Mesenchymal stem cell (in vitro differentiated cells and primary cell): ENCODE data around the gene TERF2IP.

Experiments
- DNase-seq: peaks from one replicate; pipeline ENCODE4 v3.0.0-alpha.2; 2013
- H2AFZ ChIP-seq: one replicate; pipeline ENCODE4 v1.6.1; 2013; ENCODE audit warnings: low read depth, mild to moderate bottlenecking, control low read depth, inconsistent platforms, low read length, moderate library complexity
- H2AK5ac ChIP-seq: 2 replicates; pipeline ENCODE4 v1.6.1; 2013; ENCODE audit warnings: low read length, moderate library complexity, mild to moderate bottlenecking, inconsistent platforms; ENCODE audit not compliant: severe bottlenecking
- H2BK120ac ChIP-seq: one replicate; pipeline ENCODE4 v1.6.1; 2013; ENCODE audit warnings: low read depth, mild to moderate bottlenecking, inconsistent platforms, low read length, moderate library complexity
- H2BK12ac ChIP-seq, 2 experiments: one replicate each; pipeline ENCODE4 v1.6.1; 2013; ENCODE audit warnings: inconsistent platforms in 2 of 2, low read length in 2 of 2, mild to moderate bottlenecking in 2 of 2, moderate library complexity in 2 of 2, control low read depth in 1 of 2
- H2BK15ac ChIP-seq: one replicate; pipeline ENCODE4 v1.6.1; 2013; ENCODE audit warnings: mild to moderate bottlenecking, low read depth, inconsistent platforms; ENCODE audit not compliant: poor library complexity, severe bottlenecking
- H2BK5ac ChIP-seq: 2 replicates; pipeline ENCODE4 v1.6.1; 2013; ENCODE audit warnings: low read depth, mild to moderate bottlenecking, low read length, control low read depth, inconsistent platforms; ENCODE audit not compliant: poor library complexity, severe bottlenecking
- H3K14ac ChIP-seq, 2 experiments: one replicate each; pipeline ENCODE4 v1.6.1; 2013; ENCODE audit warnings: inconsistent platforms in 2 of 2, low read length in 2 of 2, control low read depth in 1 of 2, mild to moderate bottlenecking in 1 of 2, moderate library complexity in 1 of 2
- H3K18ac ChIP-seq, 2 experiments: one replicate each; pipeline ENCODE4 v1.6.1; 2013; ENCODE audit warnings: inconsistent platforms in 2 of 2, low read length in 2 of 2, control low read depth in 1 of 2, low read depth in 1 of 2, mild to moderate bottlenecking in 1 of 2
- H3K23ac ChIP-seq, 2 experiments: one replicate each; pipeline ENCODE4 v1.6.1; 2013; ENCODE audit warnings: inconsistent platforms in 2 of 2, low read length in 2 of 2, mild to moderate bottlenecking in 2 of 2, moderate library complexity in 2 of 2, control low read depth in 1 of 2
- H3K27ac ChIP-seq: 2 replicates; pipeline ENCODE4 v1.5.1; 2013; ENCODE audit warnings: mild to moderate bottlenecking, moderate library complexity, low read length, control low read depth, inconsistent platforms; ENCODE audit not compliant: poor library complexity, severe bottlenecking
- H3K27me3 ChIP-seq, 2 experiments: 2 replicates each; pipeline versions ENCODE4 v1.6.1 to v1.7.0; 2013; ENCODE audit warnings: low read length in 2 of 2, mild to moderate bottlenecking in 2 of 2, moderate library complexity in 2 of 2, control low read depth in 1 of 2, inconsistent platforms in 1 of 2; ENCODE audit not compliant: control insufficient read depth in 1 of 2, insufficient read depth in 1 of 2
- H3K36me3 ChIP-seq, 2 experiments: 2 replicates each; pipeline versions ENCODE4 v1.6.1 to v1.7.0; 2013; ENCODE audit warnings: low read length in 2 of 2, control low read depth in 1 of 2, inconsistent platforms in 1 of 2, low read depth in 1 of 2, mild to moderate bottlenecking in 1 of 2; ENCODE audit not compliant: insufficient read depth in 2 of 2, control insufficient read depth in 1 of 2
- H3K4ac ChIP-seq, 2 experiments: one replicate each; pipeline ENCODE4 v1.6.1; 2013; ENCODE audit warnings: inconsistent platforms in 2 of 2, low read length in 2 of 2, mild to moderate bottlenecking in 2 of 2, moderate library complexity in 2 of 2, control low read depth in 1 of 2, low read depth in 1 of 2
- H3K4me1 ChIP-seq: 2 replicates; pipeline ENCODE4 v1.6.1; 2013; ENCODE audit warnings: low read depth, low read length, control low read depth; ENCODE audit not compliant: control insufficient read depth, insufficient read depth
- H3K4me2 ChIP-seq: 2 replicates; pipeline ENCODE4 v1.6.1; 2013; ENCODE audit warnings: low read length, mild to moderate bottlenecking, inconsistent platforms; ENCODE audit not compliant: poor library complexity, severe bottlenecking
- H3K4me3 ChIP-seq, 2 experiments: 2 replicates each; pipeline versions ENCODE4 v1.5.1 to v1.7.0; 2013; ENCODE audit warnings: low read length in 2 of 2, mild to moderate bottlenecking in 2 of 2, control low read depth in 1 of 2, low read depth in 1 of 2; ENCODE audit not compliant: insufficient read depth in 1 of 2
- H3K79me1 ChIP-seq: replicated peaks from 2 replicates; pipeline ENCODE4 v1.6.1; 2013; ENCODE audit warnings: mild to moderate bottlenecking, control low read depth, low read length, inconsistent platforms; ENCODE audit not compliant: poor library complexity, severe bottlenecking
- H3K9ac ChIP-seq: 2 replicates; pipeline ENCODE4 v1.7.0; 2013; ENCODE audit warnings: mild to moderate bottlenecking, low read length, moderate library complexity
- H3K9me3 ChIP-seq: 2 replicates; pipeline ENCODE4 v1.7.0; 2013; ENCODE audit warnings: mild to moderate bottlenecking, low read length; ENCODE audit not compliant: control insufficient read depth
- H4K8ac ChIP-seq: one replicate; pipeline ENCODE4 v1.6.1; 2013; ENCODE audit warnings: inconsistent platforms, mild to moderate bottlenecking, low read length, moderate library complexity
- H4K91ac ChIP-seq: one replicate; pipeline ENCODE4 v1.6.1; 2013; ENCODE audit warnings: mild to moderate bottlenecking, low read length, inconsistent platforms
- WGBS: methylation state at CpG from one replicate; pipeline ENCODE4 v1.1.7; 2013; ENCODE audit warnings: mixed read lengths; 5-methylcytosine and 5-hydroxymethylcytosine counted together

Gene TERF2IP

DNA sequence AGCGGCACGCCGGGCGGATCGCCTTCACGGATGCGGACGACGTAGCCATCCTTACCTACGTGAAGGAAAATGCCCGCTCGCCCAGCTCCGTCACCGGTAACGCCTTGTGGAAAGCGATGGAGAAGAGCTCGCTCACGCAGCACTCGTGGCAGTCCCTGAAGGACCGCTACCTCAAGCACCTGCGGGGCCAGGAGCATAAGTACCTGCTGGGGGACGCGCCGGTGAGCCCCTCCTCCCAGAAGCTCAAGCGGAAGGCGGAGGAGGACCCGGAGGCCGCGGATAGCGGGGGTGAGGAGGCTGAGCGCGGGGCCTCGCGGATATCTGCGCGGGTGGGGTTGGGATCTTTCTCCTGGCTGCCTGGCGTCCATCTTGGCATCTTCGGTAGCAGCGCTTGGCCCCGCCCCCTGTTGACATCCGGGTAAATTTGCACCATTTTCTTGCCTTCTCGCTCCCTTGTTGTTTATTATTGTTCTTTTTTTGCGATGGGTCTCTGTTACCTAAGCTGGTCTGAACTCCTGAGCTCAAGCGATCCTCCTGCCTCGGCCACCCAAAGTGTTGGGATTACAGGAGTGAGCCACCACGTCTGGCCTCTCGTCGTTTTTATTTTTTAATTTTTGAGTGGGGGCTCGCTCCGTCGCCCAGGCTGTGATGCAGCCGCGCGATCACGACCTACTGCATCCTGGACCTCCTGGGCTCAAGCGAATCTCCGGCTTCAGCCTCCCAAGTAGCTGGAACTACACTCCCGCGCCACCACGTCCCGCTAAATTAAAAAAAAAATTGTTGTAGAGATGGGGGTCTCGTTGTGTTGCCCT, 898 bp downstream of the TERF2IP start:
- peak; percentile 86 for DNase-seq
- H3K27me3 ChIP-seq: no peaks in the 10 kb centered on the region
- H2BK120ac ChIP-seq: no peak overlapping the region
- H2BK12ac ChIP-seq: peak overlapping the region; percentile 79 to 92
- H3K4me1 ChIP-seq: peaks cover 18% of the 10 kb centered on the region
- peak overlapping the region; percentile 96 for H3K27ac ChIP-seq
- H3K4me2 ChIP-seq: peak overlapping the region; percentile 83
- H2BK5ac ChIP-seq: peak overlapping the region; percentile 77
- peak overlapping the region; percentile 100 for H3K9ac ChIP-seq
- H3K18ac ChIP-seq: peak overlapping the region; percentile 99
- H2AK5ac ChIP-seq: peak overlapping the region; percentile 69
- peak overlapping the region; percentile 94 for H4K8ac ChIP-seq
- WGBS: under 1% methylated on average over 54 of the region's 62 CpGs
- H3K23ac ChIP-seq: peak overlapping the region; percentile 9 to 95
- H3K4ac ChIP-seq: peak overlapping the region; percentile 79 to 97
- no peaks in the 10 kb centered on the region for H3K79me1 ChIP-seq
- peak overlapping the region; percentile 99 to 100 for H3K4me3 ChIP-seq
- H2AFZ ChIP-seq: peak overlapping the region; percentile 98
- no peaks in the 10 kb centered on the region for H3K9me3 ChIP-seq
- peaks cover 8 to 21% of the 10 kb centered on the region in 2 experiments for H3K36me3 ChIP-seq
- peak overlapping the region; percentile 94 for H4K91ac ChIP-seq
- peak overlapping the region in 1 of 2 experiments; percentile 99 for H3K14ac ChIP-seq
- H2BK15ac ChIP-seq: peak overlapping the region; percentile 88

DNA sequence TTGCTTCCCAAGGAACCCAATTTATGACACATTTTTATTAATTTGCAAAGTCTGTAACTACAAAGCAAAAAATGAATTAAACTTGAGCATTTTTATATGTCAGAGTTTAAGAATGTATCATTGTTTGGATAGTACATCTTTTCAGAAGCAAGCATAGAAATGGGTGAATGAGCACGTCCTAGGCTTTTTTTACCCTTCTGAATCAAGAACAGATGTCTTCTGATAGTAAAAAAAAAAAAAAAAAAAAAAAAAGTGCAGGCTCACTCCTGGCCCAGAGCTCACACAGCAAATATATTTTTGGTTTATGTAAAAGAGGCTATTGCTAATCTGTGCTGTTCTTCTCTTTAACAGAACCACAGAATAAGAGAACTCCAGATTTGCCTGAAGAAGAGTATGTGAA, 6.3 kb downstream of the TERF2IP start:
- Histone ChIP-seq H3K36me3 (peaks cover 17 to 47% of the 10 kb centered on the region in 2 experiments), H2AFZ (no peak overlapping the region), H2BK120ac (no peak overlapping the region), H3K79me1 (peaks cover 18% of the 10 kb centered on the region), H3K9ac (peak overlapping the region; percentile 100), H3K4me3 (peak overlapping the region in 1 of 2 experiments; percentile 54), H4K8ac (no peak overlapping the region), H3K4ac (no peak overlapping the region), H2BK15ac (no peak overlapping the region), H3K27ac (no peak overlapping the region), H2BK12ac (no peak overlapping the region), H2BK5ac (no peak overlapping the region), H3K18ac (no peak overlapping the region), H3K23ac (no peak overlapping the region), H3K9me3 (no peaks in the 10 kb centered on the region), H3K14ac (no peak overlapping the region), H3K4me2 (no peak overlapping the region), H4K91ac (no peak overlapping the region), H2AK5ac (no peak overlapping the region), H3K27me3 (no peaks in the 10 kb centered on the region), H3K4me1 (peaks cover 9% of the 10 kb centered on the region)
- no CpG with 5 or more reads among the region's 1 CpG for WGBS
- no peak for DNase-seq

DNA sequence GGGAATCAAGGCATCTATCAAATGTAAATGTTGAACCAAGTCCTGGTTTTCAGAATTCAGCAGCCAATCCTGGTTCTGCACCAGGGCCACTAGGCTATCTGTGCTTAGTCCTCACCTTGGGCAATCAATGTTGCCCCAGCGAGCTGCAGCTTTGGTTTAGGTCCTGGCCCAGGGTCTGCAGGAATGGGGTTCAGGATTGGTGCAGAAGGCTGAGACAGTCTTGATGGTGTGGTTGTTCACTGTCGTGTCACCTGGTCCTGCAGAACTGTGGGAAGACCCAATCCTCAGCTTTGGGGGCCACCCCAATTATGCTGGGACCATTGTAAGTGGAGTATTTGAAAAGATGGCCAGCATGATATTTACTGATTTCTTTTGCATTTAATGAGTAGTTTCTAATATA, 10.6 kb downstream of the TERF2IP start:
- Histone ChIP-seq H3K4me3 (no peak overlapping the region), H3K4ac (no peak overlapping the region), H2BK12ac (no peak overlapping the region), H2AK5ac (no peak overlapping the region), H3K27me3 (no peaks in the 10 kb centered on the region), H2BK120ac (no peak overlapping the region), H4K91ac (no peak overlapping the region), H3K18ac (no peak overlapping the region), H3K79me1 (peaks cover 21% of the 10 kb centered on the region), H3K4me2 (no peak overlapping the region), H2BK5ac (no peak overlapping the region), H3K36me3 (peaks cover 26 to 72% of the 10 kb centered on the region in 2 experiments), H4K8ac (no peak overlapping the region), H3K9me3 (no peaks in the 10 kb centered on the region), H2BK15ac (no peak overlapping the region), H3K4me1 (peaks cover 3% of the 10 kb centered on the region), H3K23ac (no peak overlapping the region), H3K27ac (no peak overlapping the region), H3K9ac (no peak overlapping the region), H3K14ac (no peak overlapping the region), H2AFZ (no peak overlapping the region)
- 93% methylated on average over 2 of the region's 2 CpGs for WGBS
- no peak for DNase-seq

DNA sequence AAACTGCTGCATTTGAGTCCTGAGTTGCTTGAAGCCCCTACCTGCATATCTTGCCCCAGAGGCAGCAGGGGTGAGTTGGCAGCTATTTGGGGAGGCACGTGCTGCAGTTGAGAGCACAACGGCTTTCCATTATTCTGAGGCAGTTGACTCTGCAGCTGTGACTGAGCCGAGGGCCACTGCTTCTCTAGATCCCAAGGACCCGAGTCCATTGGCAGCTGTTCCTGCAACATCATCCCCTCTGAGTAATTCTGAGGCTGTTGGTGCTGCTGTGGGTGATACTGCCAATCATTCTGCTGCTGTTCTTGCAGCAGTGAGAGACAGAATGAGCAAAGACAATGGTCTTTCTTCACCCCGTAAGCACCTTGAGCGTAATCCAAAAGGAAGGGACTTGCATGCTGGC, 12.7 kb downstream of the TERF2IP start:
- H2BK15ac ChIP-seq: no peak overlapping the region

More for the DNA sequence above, 12.7 kb downstream of the TERF2IP start:
- Histone ChIP-seq H3K9ac (no peak overlapping the region), H2AK5ac (no peak overlapping the region), H3K4ac (no peak overlapping the region), H3K23ac (no peak overlapping the region), H3K4me1 (no peaks in the 10 kb centered on the region), H3K27ac (no peak overlapping the region), H3K4me2 (no peak overlapping the region), H3K14ac (no peak overlapping the region), H3K4me3 (no peak overlapping the region), H2BK12ac (no peak overlapping the region), H3K36me3 (peaks cover 21 to 62% of the 10 kb centered on the region in 2 experiments), H2BK120ac (no peak overlapping the region), H2AFZ (no peak overlapping the region), H2BK5ac (no peak overlapping the region), H3K79me1 (peaks cover 19% of the 10 kb centered on the region), H3K18ac (no peak overlapping the region), H3K9me3 (no peaks in the 10 kb centered on the region), H4K91ac (no peak overlapping the region), H4K8ac (no peak overlapping the region), H3K27me3 (no peaks in the 10 kb centered on the region)
- DNase-seq: no peak
- WGBS: 98% methylated on average over 6 of the region's 6 CpGs
